ENCODE measurements around the gene RPGRIP1L.

DNA sequence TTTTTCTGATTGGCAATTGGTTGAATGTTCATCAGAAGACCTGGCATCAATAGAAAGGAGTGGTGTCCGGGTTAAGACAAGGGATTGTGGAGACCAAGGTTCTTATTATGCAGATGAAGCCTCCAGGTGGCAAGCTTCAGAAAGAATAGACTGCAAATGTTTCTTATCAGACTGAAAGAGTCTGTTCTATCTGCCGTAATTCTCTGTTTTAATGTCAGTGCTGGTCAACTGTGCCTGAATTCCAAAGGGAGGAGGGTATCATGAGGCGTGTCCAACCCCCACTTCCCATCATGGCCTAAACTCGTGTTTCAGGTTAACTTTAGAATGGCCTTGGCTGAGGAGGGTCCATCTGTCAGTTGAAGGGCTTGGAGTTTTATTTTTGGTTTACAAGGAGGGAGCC lies 140.2 kb downstream of the RPGRIP1L start:
- TF ChIP-seq EZH2phosphoT487 (IDR thresholded peaks at IDR 0.05; ENCODE audit: borderline replicate concordance, low read length) = no peak
- TF ChIP-seq, protein P1, sequence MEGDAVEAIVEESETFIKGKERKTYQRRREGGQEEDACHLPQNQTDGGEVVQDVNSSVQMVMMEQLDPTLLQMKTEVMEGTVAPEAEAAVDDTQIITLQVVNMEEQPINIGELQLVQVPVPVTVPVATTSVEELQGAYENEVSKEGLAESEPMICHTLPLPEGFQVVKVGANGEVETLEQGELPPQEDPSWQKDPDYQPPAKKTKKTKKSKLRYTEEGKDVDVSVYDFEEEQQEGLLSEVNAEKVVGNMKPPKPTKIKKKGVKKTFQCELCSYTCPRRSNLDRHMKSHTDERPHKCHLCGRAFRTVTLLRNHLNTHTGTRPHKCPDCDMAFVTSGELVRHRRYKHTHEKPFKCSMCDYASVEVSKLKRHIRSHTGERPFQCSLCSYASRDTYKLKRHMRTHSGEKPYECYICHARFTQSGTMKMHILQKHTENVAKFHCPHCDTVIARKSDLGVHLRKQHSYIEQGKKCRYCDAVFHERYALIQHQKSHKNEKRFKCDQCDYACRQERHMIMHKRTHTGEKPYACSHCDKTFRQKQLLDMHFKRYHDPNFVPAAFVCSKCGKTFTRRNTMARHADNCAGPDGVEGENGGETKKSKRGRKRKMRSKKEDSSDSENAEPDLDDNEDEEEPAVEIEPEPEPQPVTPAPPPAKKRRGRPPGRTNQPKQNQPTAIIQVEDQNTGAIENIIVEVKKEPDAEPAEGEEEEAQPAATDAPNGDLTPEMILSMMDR (IDR thresholded peaks at IDR 0.05; ENCODE audit: low read depth, low read length, poor library complexity, severe bottlenecking) = no peak
